HepG2 (cell line): Measurements from ENCODE around the gene ZNF77. TPM values are rescaled to one million over a fixed set of nuclear protein-coding genes. Genes with fewer than 3 reads are reported as not detected.

Experiments used
- SMARCE1 ChIP-seq: fragments of 450-650 bp; IDR thresholded peaks from 2 replicates; pipeline ENCODE4 v1.6.1; 2017; ENCODE audit warnings: borderline replicate concordance
- ZKSCAN5 ChIP-seq: sonication (generic); formaldehyde crosslinking; IDR thresholded peaks from 2 replicates; pipeline ENCODE4 v1.5.1; 2020; ENCODE audit warnings: mild to moderate bottlenecking, missing genetic modification reagents
- ZMAT3 ChIP-seq: sonication (generic); formaldehyde crosslinking; conservative IDR thresholded peaks from 2 replicates; pipeline ENCODE4 v1.7.0; 2021; ENCODE audit warnings: missing genetic modification reagents
- ZNF143 ChIP-seq: sonication (generic); formaldehyde crosslinking; IDR thresholded peaks from 2 replicates; pipeline ENCODE4 v1.4.0; 2020; ENCODE audit warnings: missing genetic modification reagents
- ZNF30 ChIP-seq: sonication (generic); formaldehyde crosslinking; IDR thresholded peaks from 2 replicates; pipeline ENCODE4 v1.5.0; 2020; ENCODE audit warnings: mild to moderate bottlenecking, missing genetic modification reagents
- ZNF441 ChIP-seq: sonication (generic); formaldehyde crosslinking; IDR thresholded peaks from 2 replicates; pipeline ENCODE4 v1.7.0; 2021; ENCODE audit warnings: missing genetic modification reagents, borderline replicate concordance
- polyA plus RNA-seq, 8 experiments: library from polyadenylated mRNA; depleted of rRNA in 3 of 8; stranded (reverse) in 7 of 8; unstranded in 1 of 8; fragments of >200 nt; fragmentation: Illumina TruSeq in 4 of 8; extraction: Trizol in 4 of 8; gene quantifications; 2 replicates each; pipeline versions ENCODE4 v1.2.1 to v1.2.3, GENCODE V29; 2011 to 2016; ENCODE audit warnings: low read depth in 4 of 8, missing spikeins in 1 of 8, mixed read lengths in 1 of 8; ENCODE audit not compliant: insufficient read depth in 1 of 8
- total RNA-seq, 5 experiments: library from RNA; depleted of rRNA; stranded (reverse); fragments of >200 nt; fragmentation: Illumina TruSeq; extraction: Trizol; gene quantifications; 2 replicates each; pipeline ENCODE4 v1.2.3, GENCODE V29; 2016; ENCODE audit warnings: low read depth in 1 of 5
- TF ChIP-seq, protein P1 (sequence below): sonication (generic); formaldehyde crosslinking; IDR thresholded peaks from 2 replicates; pipeline ENCODE4 v1.5.0; 2020; ENCODE audit warnings: missing genetic modification reagents
- TF ChIP-seq, protein P2 (sequence below): sonication (generic); formaldehyde crosslinking; IDR thresholded peaks from 2 replicates; pipeline ENCODE4 v1.4.0; 2020; ENCODE audit warnings: missing genetic modification reagents
- TF ChIP-seq, protein P3 (sequence below): sonication (generic); formaldehyde crosslinking; IDR thresholded peaks from 2 replicates; pipeline ENCODE4 v1.4.0; 2020; ENCODE audit warnings: missing genetic modification reagents, mild to moderate bottlenecking, borderline replicate concordance
- TF ChIP-seq, protein P4 (sequence below): sonication (generic); formaldehyde crosslinking; IDR thresholded peaks from 2 replicates; pipeline ENCODE4 v1.4.0; 2020; ENCODE audit warnings: missing genetic modification reagents
- TF ChIP-seq, protein P5 (sequence below): sonication (generic); formaldehyde crosslinking; IDR thresholded peaks from 2 replicates; pipeline ENCODE4 v1.5.1; 2020; ENCODE audit warnings: missing genetic modification reagents, mild to moderate bottlenecking, borderline replicate concordance

The ZNF77 gene
- total and polyA plus RNA-seq, 2 of the 13 experiments (the other 11 are each of a cell fraction or from before 2014, with no cell fraction given): 7.1 to 11.5 TPM

DNA sequence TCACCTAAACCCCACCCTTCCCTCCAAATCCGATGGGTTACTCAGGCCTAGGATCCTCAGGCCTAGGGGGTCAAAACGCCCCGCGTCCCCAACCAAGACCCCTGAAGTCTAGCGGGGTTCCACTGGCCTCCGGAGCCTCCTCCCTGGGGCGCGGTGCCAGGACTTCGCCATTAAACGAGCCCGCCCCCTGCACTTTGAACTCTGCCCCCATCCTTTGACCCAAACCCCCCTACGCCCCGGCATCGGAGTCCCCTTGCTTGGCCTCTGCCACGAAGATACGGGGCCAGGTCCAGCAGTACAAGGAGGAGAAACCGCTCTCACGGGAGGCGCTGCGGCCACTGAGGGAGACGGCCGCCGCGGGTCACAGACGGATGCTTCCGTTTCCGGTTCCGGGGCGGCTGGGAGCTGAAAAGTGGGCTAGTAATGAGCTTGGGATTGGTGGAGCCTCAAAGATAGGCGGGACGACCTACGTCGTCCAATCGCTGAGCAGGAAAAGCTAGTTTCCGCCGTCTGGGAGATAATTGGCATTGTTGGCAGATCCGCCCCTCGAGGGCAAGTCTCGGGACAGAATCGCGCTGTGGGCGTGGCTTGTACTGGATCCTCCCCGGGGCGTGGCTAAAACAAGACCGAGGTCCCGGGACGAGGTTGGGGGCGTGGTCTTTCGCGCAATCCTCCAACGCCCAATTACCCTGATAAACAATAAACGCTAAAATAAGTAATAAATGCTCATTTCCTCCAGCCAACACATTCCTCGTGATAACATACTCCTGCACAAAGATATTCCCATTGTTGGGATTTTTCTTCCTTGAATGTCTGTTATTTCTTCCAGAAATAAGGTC is 5.7 kb upstream of the ZNF77 start (continued):
- TF ChIP-seq, protein P1, sequence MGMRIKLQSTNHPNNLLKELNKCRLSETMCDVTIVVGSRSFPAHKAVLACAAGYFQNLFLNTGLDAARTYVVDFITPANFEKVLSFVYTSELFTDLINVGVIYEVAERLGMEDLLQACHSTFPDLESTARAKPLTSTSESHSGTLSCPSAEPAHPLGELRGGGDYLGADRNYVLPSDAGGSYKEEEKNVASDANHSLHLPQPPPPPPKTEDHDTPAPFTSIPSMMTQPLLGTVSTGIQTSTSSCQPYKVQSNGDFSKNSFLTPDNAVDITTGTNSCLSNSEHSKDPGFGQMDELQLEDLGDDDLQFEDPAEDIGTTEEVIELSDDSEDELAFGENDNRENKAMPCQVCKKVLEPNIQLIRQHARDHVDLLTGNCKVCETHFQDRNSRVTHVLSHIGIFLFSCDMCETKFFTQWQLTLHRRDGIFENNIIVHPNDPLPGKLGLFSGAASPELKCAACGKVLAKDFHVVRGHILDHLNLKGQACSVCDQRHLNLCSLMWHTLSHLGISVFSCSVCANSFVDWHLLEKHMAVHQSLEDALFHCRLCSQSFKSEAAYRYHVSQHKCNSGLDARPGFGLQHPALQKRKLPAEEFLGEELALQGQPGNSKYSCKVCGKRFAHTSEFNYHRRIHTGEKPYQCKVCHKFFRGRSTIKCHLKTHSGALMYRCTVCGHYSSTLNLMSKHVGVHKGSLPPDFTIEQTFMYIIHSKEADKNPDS: no peak
- no peak; the same call in none of the 2 replicates for TF ChIP-seq ZNF441 (CRISPR knock-in tag)
- TF ChIP-seq, protein P2, sequence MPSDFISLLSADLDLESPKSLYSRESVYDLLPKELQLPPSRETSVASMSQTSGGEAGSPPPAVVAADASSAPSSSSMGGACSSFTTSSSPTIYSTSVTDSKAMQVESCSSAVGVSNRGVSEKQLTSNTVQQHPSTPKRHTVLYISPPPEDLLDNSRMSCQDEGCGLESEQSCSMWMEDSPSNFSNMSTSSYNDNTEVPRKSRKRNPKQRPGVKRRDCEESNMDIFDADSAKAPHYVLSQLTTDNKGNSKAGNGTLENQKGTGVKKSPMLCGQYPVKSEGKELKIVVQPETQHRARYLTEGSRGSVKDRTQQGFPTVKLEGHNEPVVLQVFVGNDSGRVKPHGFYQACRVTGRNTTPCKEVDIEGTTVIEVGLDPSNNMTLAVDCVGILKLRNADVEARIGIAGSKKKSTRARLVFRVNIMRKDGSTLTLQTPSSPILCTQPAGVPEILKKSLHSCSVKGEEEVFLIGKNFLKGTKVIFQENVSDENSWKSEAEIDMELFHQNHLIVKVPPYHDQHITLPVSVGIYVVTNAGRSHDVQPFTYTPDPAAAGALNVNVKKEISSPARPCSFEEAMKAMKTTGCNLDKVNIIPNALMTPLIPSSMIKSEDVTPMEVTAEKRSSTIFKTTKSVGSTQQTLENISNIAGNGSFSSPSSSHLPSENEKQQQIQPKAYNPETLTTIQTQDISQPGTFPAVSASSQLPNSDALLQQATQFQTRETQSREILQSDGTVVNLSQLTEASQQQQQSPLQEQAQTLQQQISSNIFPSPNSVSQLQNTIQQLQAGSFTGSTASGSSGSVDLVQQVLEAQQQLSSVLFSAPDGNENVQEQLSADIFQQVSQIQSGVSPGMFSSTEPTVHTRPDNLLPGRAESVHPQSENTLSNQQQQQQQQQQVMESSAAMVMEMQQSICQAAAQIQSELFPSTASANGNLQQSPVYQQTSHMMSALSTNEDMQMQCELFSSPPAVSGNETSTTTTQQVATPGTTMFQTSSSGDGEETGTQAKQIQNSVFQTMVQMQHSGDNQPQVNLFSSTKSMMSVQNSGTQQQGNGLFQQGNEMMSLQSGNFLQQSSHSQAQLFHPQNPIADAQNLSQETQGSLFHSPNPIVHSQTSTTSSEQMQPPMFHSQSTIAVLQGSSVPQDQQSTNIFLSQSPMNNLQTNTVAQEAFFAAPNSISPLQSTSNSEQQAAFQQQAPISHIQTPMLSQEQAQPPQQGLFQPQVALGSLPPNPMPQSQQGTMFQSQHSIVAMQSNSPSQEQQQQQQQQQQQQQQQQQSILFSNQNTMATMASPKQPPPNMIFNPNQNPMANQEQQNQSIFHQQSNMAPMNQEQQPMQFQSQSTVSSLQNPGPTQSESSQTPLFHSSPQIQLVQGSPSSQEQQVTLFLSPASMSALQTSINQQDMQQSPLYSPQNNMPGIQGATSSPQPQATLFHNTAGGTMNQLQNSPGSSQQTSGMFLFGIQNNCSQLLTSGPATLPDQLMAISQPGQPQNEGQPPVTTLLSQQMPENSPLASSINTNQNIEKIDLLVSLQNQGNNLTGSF: no peak
- TF ChIP-seq, protein P3, sequence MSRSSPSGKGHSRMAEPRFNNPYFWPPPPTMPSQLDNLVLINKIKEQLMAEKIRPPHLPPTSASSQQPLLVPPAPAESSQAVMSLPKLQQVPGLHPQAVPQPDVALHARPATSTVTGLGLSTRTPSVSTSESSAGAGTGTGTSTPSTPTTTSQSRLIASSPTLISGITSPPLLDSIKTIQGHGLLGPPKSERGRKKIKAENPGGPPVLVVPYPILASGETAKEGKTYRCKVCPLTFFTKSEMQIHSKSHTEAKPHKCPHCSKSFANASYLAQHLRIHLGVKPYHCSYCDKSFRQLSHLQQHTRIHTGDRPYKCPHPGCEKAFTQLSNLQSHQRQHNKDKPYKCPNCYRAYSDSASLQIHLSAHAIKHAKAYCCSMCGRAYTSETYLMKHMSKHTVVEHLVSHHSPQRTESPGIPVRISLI: no peak
- TF ChIP-seq, protein P4, sequence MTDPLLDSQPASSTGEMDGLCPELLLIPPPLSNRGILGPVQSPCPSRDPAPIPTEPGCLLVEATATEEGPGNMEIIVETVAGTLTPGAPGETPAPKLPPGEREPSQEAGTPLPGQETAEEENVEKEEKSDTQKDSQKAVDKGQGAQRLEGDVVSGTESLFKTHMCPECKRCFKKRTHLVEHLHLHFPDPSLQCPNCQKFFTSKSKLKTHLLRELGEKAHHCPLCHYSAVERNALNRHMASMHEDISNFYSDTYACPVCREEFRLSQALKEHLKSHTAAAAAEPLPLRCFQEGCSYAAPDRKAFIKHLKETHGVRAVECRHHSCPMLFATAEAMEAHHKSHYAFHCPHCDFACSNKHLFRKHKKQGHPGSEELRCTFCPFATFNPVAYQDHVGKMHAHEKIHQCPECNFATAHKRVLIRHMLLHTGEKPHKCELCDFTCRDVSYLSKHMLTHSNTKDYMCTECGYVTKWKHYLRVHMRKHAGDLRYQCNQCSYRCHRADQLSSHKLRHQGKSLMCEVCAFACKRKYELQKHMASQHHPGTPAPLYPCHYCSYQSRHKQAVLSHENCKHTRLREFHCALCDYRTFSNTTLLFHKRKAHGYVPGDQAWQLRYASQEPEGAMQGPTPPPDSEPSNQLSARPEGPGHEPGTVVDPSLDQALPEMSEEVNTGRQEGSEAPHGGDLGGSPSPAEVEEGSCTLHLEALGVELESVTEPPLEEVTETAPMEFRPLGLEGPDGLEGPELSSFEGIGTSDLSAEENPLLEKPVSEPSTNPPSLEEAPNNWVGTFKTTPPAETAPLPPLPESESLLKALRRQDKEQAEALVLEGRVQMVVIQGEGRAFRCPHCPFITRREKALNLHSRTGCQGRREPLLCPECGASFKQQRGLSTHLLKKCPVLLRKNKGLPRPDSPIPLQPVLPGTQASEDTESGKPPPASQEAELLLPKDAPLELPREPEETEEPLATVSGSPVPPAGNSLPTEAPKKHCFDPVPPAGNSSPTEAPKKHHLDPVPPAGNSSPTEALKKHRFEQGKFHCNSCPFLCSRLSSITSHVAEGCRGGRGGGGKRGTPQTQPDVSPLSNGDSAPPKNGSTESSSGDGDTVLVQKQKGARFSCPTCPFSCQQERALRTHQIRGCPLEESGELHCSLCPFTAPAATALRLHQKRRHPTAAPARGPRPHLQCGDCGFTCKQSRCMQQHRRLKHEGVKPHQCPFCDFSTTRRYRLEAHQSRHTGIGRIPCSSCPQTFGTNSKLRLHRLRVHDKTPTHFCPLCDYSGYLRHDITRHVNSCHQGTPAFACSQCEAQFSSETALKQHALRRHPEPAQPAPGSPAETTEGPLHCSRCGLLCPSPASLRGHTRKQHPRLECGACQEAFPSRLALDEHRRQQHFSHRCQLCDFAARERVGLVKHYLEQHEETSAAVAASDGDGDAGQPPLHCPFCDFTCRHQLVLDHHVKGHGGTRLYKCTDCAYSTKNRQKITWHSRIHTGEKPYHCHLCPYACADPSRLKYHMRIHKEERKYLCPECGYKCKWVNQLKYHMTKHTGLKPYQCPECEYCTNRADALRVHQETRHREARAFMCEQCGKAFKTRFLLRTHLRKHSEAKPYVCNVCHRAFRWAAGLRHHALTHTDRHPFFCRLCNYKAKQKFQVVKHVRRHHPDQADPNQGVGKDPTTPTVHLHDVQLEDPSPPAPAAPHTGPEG: no peak
- TF ChIP-seq ZKSCAN5 (CRISPR knock-in tag): no peak
- TF ChIP-seq, protein P5, sequence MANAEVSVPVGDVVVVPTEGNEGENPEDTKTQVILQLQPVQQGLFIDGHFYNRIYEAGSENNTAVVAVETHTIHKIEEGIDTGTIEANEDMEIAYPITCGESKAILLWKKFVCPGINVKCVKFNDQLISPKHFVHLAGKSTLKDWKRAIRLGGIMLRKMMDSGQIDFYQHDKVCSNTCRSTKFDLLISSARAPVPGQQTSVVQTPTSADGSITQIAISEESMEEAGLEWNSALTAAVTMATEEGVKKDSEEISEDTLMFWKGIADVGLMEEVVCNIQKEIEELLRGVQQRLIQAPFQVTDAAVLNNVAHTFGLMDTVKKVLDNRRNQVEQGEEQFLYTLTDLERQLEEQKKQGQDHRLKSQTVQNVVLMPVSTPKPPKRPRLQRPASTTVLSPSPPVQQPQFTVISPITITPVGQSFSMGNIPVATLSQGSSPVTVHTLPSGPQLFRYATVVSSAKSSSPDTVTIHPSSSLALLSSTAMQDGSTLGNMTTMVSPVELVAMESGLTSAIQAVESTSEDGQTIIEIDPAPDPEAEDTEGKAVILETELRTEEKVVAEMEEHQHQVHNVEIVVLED (CRISPR knock-in tag): peak; percentile 67
- TF ChIP-seq ZMAT3 (CRISPR knock-in tag): no peak; the same call in 1 of the 2 replicates
- TF ChIP-seq ZNF143 (CRISPR knock-in tag): peak; percentile 83
- no peak for TF ChIP-seq ZNF30 (CRISPR knock-in tag)
- TF ChIP-seq SMARCE1: no peak
